GM19397 (cell line): ENCODE data around the gene NUP85.
"Not testable (repeated sequence)": the region's sequence is repeated elsewhere in the genome, so short reads cannot be mapped to it uniquely, and the experiment has no call there.

Source experiments
- ATAC-seq: cut with Tn5 transposase; IDR thresholded peaks from one replicate; pipeline ENCODE4 v1.9.1; 2021; ENCODE audit warnings: mild to moderate bottlenecking, moderate library complexity; ENCODE audit not compliant: unreplicated experiment

The NUP85 gene

GRCh38 chr17:75205037-75205792 lies at the start of gene NUP85:
Gene NUP85, plus strand, starts transcription at chr17:75205679. Its CDS starts 83 bp downstream, at chr17:75205762.
- ATAC-seq: peak; percentile 75

- ATAC-seq: not testable (repeated sequence)
Measured at GRCh38 chr17:75158480-75158879, 47.0 kb upstream of the NUP85 start.

- no peak for ATAC-seq
Measured at GRCh38 chr17:75159196-75160031, 46.1 kb upstream of the NUP85 start.

GRCh38 chr17:75160211-75160610 lies 45.3 kb upstream of the NUP85 start:
- no peak for ATAC-seq

GRCh38 chr17:75163074-75163473 lies 42.4 kb upstream of the NUP85 start:
- no peak for ATAC-seq

GRCh38 chr17:75164606-75165005 lies 40.9 kb upstream of the NUP85 start:
- not testable (repeated sequence) for ATAC-seq

GRCh38 chr17:75168998-75169397 lies 36.5 kb upstream of the NUP85 start:
- ATAC-seq: no peak

GRCh38 chr17:75173526-75173925 lies 32.0 kb upstream of the NUP85 start:
- ATAC-seq: no peak

- no peak for ATAC-seq
Measured at GRCh38 chr17:75174996-75175395, 30.5 kb upstream of the NUP85 start.

GRCh38 chr17:75176625-75177024 lies 28.9 kb upstream of the NUP85 start:
- no peak for ATAC-seq

GRCh38 chr17:75178453-75178852 lies 27.0 kb upstream of the NUP85 start:
- no peak for ATAC-seq

- no peak for ATAC-seq
Measured at GRCh38 chr17:75181110-75181509, 24.4 kb upstream of the NUP85 start.

GRCh38 chr17:75181608-75182318 lies 23.7 kb upstream of the NUP85 start:
- peak; percentile 5 for ATAC-seq

GRCh38 chr17:75182319-75182568 lies 23.2 kb upstream of the NUP85 start:
- ATAC-seq: peak; percentile 25

- peak; percentile 75 for ATAC-seq
Measured at GRCh38 chr17:75182569-75183436, 22.7 kb upstream of the NUP85 start, which contains the start of gene SUMO2. Gene SUMO2, minus strand, starts transcription at chr17:75182959. Its CDS starts 125 bp downstream, at chr17:75182834.

- ATAC-seq: no peak
Measured at GRCh38 chr17:75183999-75184884, 21.2 kb upstream of the NUP85 start.

- no peak for ATAC-seq
Measured at GRCh38 chr17:75188614-75189013, 16.9 kb upstream of the NUP85 start.

GRCh38 chr17:75191584-75191983 lies 13.9 kb upstream of the NUP85 start:
- no peak for ATAC-seq

- no peak for ATAC-seq
Measured at GRCh38 chr17:75194879-75195278, 10.6 kb upstream of the NUP85 start.
